K562 (cell line): ENCODE results near the gene PTPRT. TPM values are rescaled to one million over a fixed set of nuclear protein-coding genes. Genes with fewer than 3 reads are reported as not detected.

ENCODE experiments used
- ATAC-seq: fragments of 200-7000 bp; cut with Tn5 transposase; 3 replicates; pipeline ENCODE4 v1.9.1; 2020; ENCODE audit warnings: moderate library complexity
- BruUV-seq: library from RNA; stranded (reverse); fragments of 400-500 nt; replicated peaks from 2 replicates; lab custom pipeline; 2021; lab: Mats Ljungman, UMichigan
- CTCF ChIA-PET: fragments of 300-600 bp; formaldehyde crosslinking; extraction: SDS; loops from one replicate; lab custom pipeline; 2021; ENCODE audit warnings: low intra/inter-chr PET ratio; lab: Yijun Ruan, JAX
- POLR2A ChIA-PET: fragments of 300-600, 350-650 bp; sonication (Branson Sonifier 250); formaldehyde crosslinking; extraction: SDS; loops from one replicate; lab custom pipeline; 2021; ENCODE audit warnings: antibody characterized with exemption, inconsistent platforms; lab: Yijun Ruan, JAX
- DNase-seq, 4 experiments: peaks; one replicate each; pipeline versions ENCODE4 v3.0.0 to v3.0.0-alpha.2; 2011 to 2018; ENCODE audit warnings: low spot score in 3 of 4, mixed read lengths in 3 of 4; ENCODE audit errors: extremely low read depth in 1 of 4
- FAIRE-seq: peaks from 2 replicates; lab custom pipeline; 2011; peaks lifted over from hg19 to GRCh38; lab: Jason Lieb, UNC
- H2AFZ ChIP-seq: 2 replicates; pipeline ENCODE4 v1.6.0; 2011; ENCODE audit warnings: low read depth, low read length, control low read depth, inconsistent platforms
- H3K27ac ChIP-seq: fragments of 200-600 bp; 3 replicates; pipeline ENCODE4 v1.8.0; 2011; ENCODE audit warnings: low read depth, mild to moderate bottlenecking, control low read depth, inconsistent platforms, low read length, moderate library complexity, mixed read lengths; ENCODE audit errors: extremely low read depth
- H3K27me3 ChIP-seq, 2 experiments: fragments of 300-600 bp in 1 of 2; 2 replicates in 1 of 2; 3 replicates in 1 of 2; pipeline versions ENCODE4 v1.6.0 to v1.8.0; 2011; ENCODE audit warnings: inconsistent platforms in 2 of 2, low read length in 2 of 2, mild to moderate bottlenecking in 1 of 2, mixed read lengths in 1 of 2, moderate library complexity in 1 of 2; ENCODE audit not compliant: control insufficient read depth in 2 of 2, insufficient read depth in 2 of 2
- H3K36me3 ChIP-seq: fragments of 300-600 bp; 3 replicates; pipeline ENCODE4 v1.8.0; 2011; ENCODE audit warnings: mild to moderate bottlenecking, low read length, inconsistent platforms; ENCODE audit not compliant: control insufficient read depth, insufficient read depth
- H3K4me1 ChIP-seq, 2 experiments: fragments of 200-600 bp in 1 of 2; replicated peaks in 1 of 2; 2 replicates in 1 of 2; 3 replicates in 1 of 2; pipeline versions ENCODE4 v1.5.1 to v1.8.0; 2011; ENCODE audit warnings: inconsistent platforms in 2 of 2, low read length in 2 of 2, mild to moderate bottlenecking in 1 of 2, mixed read lengths in 1 of 2, moderate library complexity in 1 of 2; ENCODE audit not compliant: control insufficient read depth in 2 of 2, insufficient read depth in 2 of 2
- H3K4me2 ChIP-seq: 2 replicates; pipeline ENCODE4 v1.6.1; 2011; ENCODE audit warnings: low read length, control low read depth, inconsistent platforms, mixed read lengths; ENCODE audit not compliant: insufficient read depth
- H3K4me3 ChIP-seq: fragments of 200-600 bp; sonication (generic), shearing (Covaris generic); 2 replicates; pipeline ENCODE4 v1.5.1; 2016; ENCODE audit warnings: control low read depth, inconsistent platforms
- H3K79me2 ChIP-seq: fragments of 200-600 bp; 3 replicates; pipeline ENCODE4 v1.8.0; 2011; ENCODE audit warnings: low read length, inconsistent platforms; ENCODE audit not compliant: control insufficient read depth, insufficient read depth
- H3K9ac ChIP-seq, 2 experiments: 2 replicates each; pipeline versions ENCODE4 v1.6.0 to v1.6.1; 2011; ENCODE audit warnings: low read depth in 2 of 2, low read length in 2 of 2, control low read depth in 1 of 2, inconsistent platforms in 1 of 2, mild to moderate bottlenecking in 1 of 2, mixed read lengths in 1 of 2; ENCODE audit not compliant: insufficient read depth in 1 of 2
- H3K9me1 ChIP-seq: one replicate; pipeline ENCODE4 v1.6.0; 2011; ENCODE audit warnings: inconsistent platforms, mild to moderate bottlenecking, low read length, moderate library complexity; ENCODE audit not compliant: control insufficient read depth, insufficient read depth
- H3K9me3 ChIP-seq: replicated peaks from 2 replicates; pipeline ENCODE4 v1.5.1; 2011; ENCODE audit warnings: low read depth, low read length, inconsistent platforms; ENCODE audit not compliant: control insufficient read depth, insufficient read depth
- H4K20me1 ChIP-seq: replicated peaks from 2 replicates; pipeline ENCODE4 v1.6.1; 2011; ENCODE audit warnings: low read length, inconsistent platforms, mixed read lengths; ENCODE audit not compliant: control insufficient read depth, insufficient read depth
- ELF4 ChIP-seq: fragments of 450-650 bp; formaldehyde crosslinking; IDR thresholded peaks from 2 replicates; pipeline ENCODE4 v1.4.0; 2022; ENCODE audit warnings: missing genetic modification characterization
- ERF ChIP-seq: fragments of 450-650 bp; formaldehyde crosslinking; IDR thresholded peaks from 2 replicates; pipeline ENCODE4 v1.4.0; 2020; ENCODE audit warnings: mild to moderate bottlenecking, mixed read lengths
- ESRRA ChIP-seq: fragments of 450-650 bp; IDR thresholded peaks from 2 replicates; pipeline ENCODE4 v1.6.1; 2014; ENCODE audit warnings: low read depth, mild to moderate bottlenecking, moderate library complexity, borderline replicate concordance
- FOS ChIP-seq: IDR thresholded peaks from 3 replicates; pipeline ENCODE4 v1.6.1; 2011; ENCODE audit not compliant: insufficient read length; ENCODE audit errors: extremely low read depth
- MLX ChIP-seq, 2 experiments: fragments of 450-650 bp in 1 of 2; sonication (generic) in 1 of 2; formaldehyde crosslinking; conservative IDR thresholded peaks; 2 replicates each; pipeline versions ENCODE4 v1.4.0 to v1.8.1; 2020 to 2022; ENCODE audit warnings: mild to moderate bottlenecking in 1 of 2, missing genetic modification reagents in 1 of 2
- NFYB ChIP-seq: IDR thresholded peaks from 2 replicates; pipeline ENCODE4 v1.6.1; 2011; ENCODE audit warnings: mild to moderate bottlenecking, moderate library complexity; ENCODE audit not compliant: insufficient read length; ENCODE audit errors: extremely low read depth
- NONO ChIP-seq, 2 experiments: fragments of 200-400 bp in 1 of 2; fragments of 450-650 bp in 1 of 2; formaldehyde crosslinking in 1 of 2; IDR thresholded peaks; 2 replicates each; pipeline ENCODE4 v1.6.1; 2017; ENCODE audit warnings: low read depth in 2 of 2, mild to moderate bottlenecking in 2 of 2, moderate library complexity in 2 of 2, low read length in 1 of 2
- SMAD2 ChIP-seq: fragments of 150-350 bp; IDR thresholded peaks from 2 replicates; pipeline ENCODE4 v1.6.1; 2014; ENCODE audit warnings: low read depth, mild to moderate bottlenecking, low read length
- TAF7 ChIP-seq: fragments of 450-650 bp; IDR thresholded peaks from 2 replicates; pipeline ENCODE4 v1.6.1; 2016; ENCODE audit warnings: missing genetic modification characterization, missing compliant biosample characterization
- ZBTB1 ChIP-seq: sonication (generic); formaldehyde crosslinking; IDR thresholded peaks from 2 replicates; pipeline ENCODE4 v1.8.1; 2023; ENCODE audit warnings: missing genetic modification reagents, low read depth, mild to moderate bottlenecking, borderline replicate concordance
- ZFPM2 ChIP-seq: fragments of 250-450 bp; sonication (Bioruptor Pico); IDR thresholded peaks from 2 replicates; pipeline ENCODE4 v1.5.1; 2022; ENCODE audit warnings: mild to moderate bottlenecking
- WGBS: fragments of 100-300 bp; shearing (Covaris generic); methylation state at CpG from one replicate; pipeline ENCODE4 v1.1.6; 2016; ENCODE audit warnings: low coverage, mixed read lengths; ENCODE audit not compliant: insufficient coverage; ENCODE audit errors: missing lambda C conversion rate; 5-methylcytosine and 5-hydroxymethylcytosine counted together
- in situ Hi-C: fragments of 300-500 bp; cut with MboI; formaldehyde crosslinking; loops from 4 replicates; pipeline ENCODE4 v1.15.0; 2018; ENCODE audit warnings: inconsistent platforms, mixed read lengths
- intact Hi-C: fragments of 100-400 bp; cut with micrococcal nuclease; formaldehyde crosslinking; loops from 2 replicates; pipeline ENCODE4 v1.14.2; 2022
- polyA plus RNA-seq, 8 experiments: library from polyadenylated mRNA; depleted of rRNA in 4 of 8; stranded (reverse) in 5 of 8; unstranded in 3 of 8; fragments of >200 nt; fragmentation: Nextera tagmentation in 2 of 8; fragmentation: Illumina TruSeq in 1 of 8; extraction: Ambion mirVana in 2 of 8; extraction: Trizol in 1 of 8; gene quantifications; 2 replicates each; pipeline versions ENCODE4 v1.2.1 to v1.2.3, GENCODE V29; 2011 to 2014; ENCODE audit warnings: inconsistent platforms in 1 of 8, missing spikeins in 1 of 8
- total RNA-seq, 7 experiments: library from RNA; depleted of rRNA in 6 of 7; stranded (reverse); fragments of >200 nt in 6 of 7; fragmentation: Illumina TruSeq in 2 of 7; extraction: Trizol in 2 of 7; gene quantifications; 2 replicates each; pipeline versions ENCODE4 v1.2.1 to v1.2.3, GENCODE V29; 2011 to 2021; ENCODE audit warnings: low replicate concordance in 1 of 7

The PTPRT gene
- total and polyA plus RNA-seq, 9 of the 15 experiments (the other 6 are each of a cell fraction or from before 2014, with no cell fraction given) = not detected

GRCh38 chr20:42380287-42380686 lies 809.4 kb downstream of the PTPRT start:
- no peak overlapping the region for H3K27ac ChIP-seq
- H3K36me3 ChIP-seq = no peaks in the 10 kb centered on the region
- FAIRE-seq (no peak), ATAC-seq (no peak), DNase-seq (no peak)
- in situ Hi-C loops = no loop called here
- no peak overlapping the region for H3K9ac ChIP-seq
- TF ChIP-seq NONO (IDR thresholded peaks at IDR 0.05; ENCODE audit: low read depth in 2 of 2, low read length in 1 of 2) (no peak), ZBTB1 (CRISPR knock-in tag) (no peak), ZFPM2 (CRISPR knock-in tag) (no peak), SMAD2 (no peak), ESRRA (no peak), TAF7 (no peak), MLX (CRISPR knock-in tag; conservative IDR thresholded peaks at IDR 0.05) (no peak), ERF (CRISPR knock-in tag) (no peak), ELF4 (no peak), FOS (no peak), NFYB (no peak)
- H2AFZ ChIP-seq = no peak overlapping the region
- ChIA-PET POLR2A (interaction anchor here (0.5 kb wide), 1 partner anchor 35 kb away, joined by 3 read pairs; no protein-coding TSS in a partner anchor), CTCF (no interaction called here)
- BruUV-seq = no TSS peak
- intact Hi-C loops = no loop called here
- H3K9me3 ChIP-seq = no peaks in the 10 kb centered on the region
- H4K20me1 ChIP-seq = no peaks in the 10 kb centered on the region
- H3K4me2 ChIP-seq = no peak overlapping the region
- H3K9me1 ChIP-seq = no peaks in the 10 kb centered on the region
- WGBS = 0% methylated on average over 4 of the region's 4 CpGs
- H3K4me1 ChIP-seq = no peaks in the 10 kb centered on the region
- no peak overlapping the region for H3K4me3 ChIP-seq
- no peaks in the 10 kb centered on the region for H3K27me3 ChIP-seq
- no peaks in the 10 kb centered on the region for H3K79me2 ChIP-seq
